T-helper 17 cell (primary cell): ENCODE measurements around the gene SRCIN1. TPM values are rescaled to one million over a fixed set of nuclear protein-coding genes. Genes with fewer than 3 reads are reported as not detected.
"Not testable (repeated sequence)": the region's sequence is repeated elsewhere in the genome, so short reads cannot be mapped to it uniquely, and the experiment has no call there.

Source experiments
- ATAC-seq: fragments of 150-1000 bp; cut with Tn5 transposase; 2 replicates; pipeline ENCODE4 v1.10.0; 2021; ENCODE audit warnings: mild to moderate bottlenecking, moderate library complexity
- DNase-seq, 3 donors: peaks; one replicate each; pipeline versions ENCODE4 v3.0.0 to v3.0.0-alpha.2; 2020 to 2021
- H3K9me3 ChIP-seq: one replicate; pipeline ENCODE4 v1.7.0; 2013; ENCODE audit warnings: low read length, mild to moderate bottlenecking; ENCODE audit not compliant: control insufficient read depth, poor library complexity, severe bottlenecking
- H3K27ac Mint-ChIP-seq: one replicate; pipeline ENCODE4 v1.8.0; 2022; ENCODE audit warnings: mild to moderate bottlenecking, moderate library complexity, mixed read lengths
- H3K27me3 Mint-ChIP-seq: one replicate; pipeline ENCODE4 v1.8.0; 2022; ENCODE audit warnings: mixed read lengths
- H3K36me3 Mint-ChIP-seq: one replicate; pipeline ENCODE4 v1.8.0; 2022; ENCODE audit warnings: low read depth, mixed read lengths
- H3K4me1 Mint-ChIP-seq: one replicate; pipeline ENCODE4 v1.8.0; 2022; ENCODE audit warnings: mild to moderate bottlenecking, mixed read lengths
- H3K4me3 Mint-ChIP-seq: one replicate; pipeline ENCODE4 v1.8.0; 2022; ENCODE audit warnings: mild to moderate bottlenecking, moderate library complexity, mixed read lengths
- total RNA-seq, 4 donors: library from RNA in 2 of 4; stranded (reverse) in 2 of 4; gene quantifications; one replicate each; pipeline ENCODE4 v1.2.3 and lab custom pipeline; 2022 to 2026

The SRCIN1 gene
- total RNA-seq, 2 donors from 2014 or later: 0.26 to 0.52 TPM

DNA sequence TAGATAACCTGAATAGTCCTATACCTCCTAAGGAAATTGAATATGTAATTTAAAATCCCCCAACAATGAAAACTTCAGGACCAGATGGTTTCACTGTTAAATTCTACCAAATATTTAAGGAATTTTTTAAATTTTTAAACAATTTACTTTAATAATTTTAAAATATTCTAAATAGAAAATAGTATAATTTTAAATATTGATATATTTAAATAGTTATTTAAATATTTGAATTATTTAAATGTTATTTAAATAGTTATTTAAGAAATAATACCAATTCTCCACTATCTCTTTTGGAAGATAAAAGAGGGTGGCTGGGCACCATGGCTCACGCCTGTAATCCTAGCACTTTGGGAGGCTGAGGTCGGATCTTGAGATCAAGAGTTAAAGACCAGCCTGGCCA, 104.0 kb downstream of the SRCIN1 start:
- not testable (repeated sequence) for H3K4me1 Mint-ChIP-seq, H3K27ac Mint-ChIP-seq, H3K27me3 Mint-ChIP-seq, ATAC-seq, H3K36me3 Mint-ChIP-seq, H3K9me3 ChIP-seq, DNase-seq, H3K4me3 Mint-ChIP-seq

GRCh38 chr17:38499230-38499629, 106.5 kb downstream of the SRCIN1 start:
- not testable (repeated sequence) for DNase-seq, H3K36me3 Mint-ChIP-seq, H3K4me3 Mint-ChIP-seq, H3K27me3 Mint-ChIP-seq, ATAC-seq, H3K9me3 ChIP-seq, H3K4me1 Mint-ChIP-seq, H3K27ac Mint-ChIP-seq

DNA sequence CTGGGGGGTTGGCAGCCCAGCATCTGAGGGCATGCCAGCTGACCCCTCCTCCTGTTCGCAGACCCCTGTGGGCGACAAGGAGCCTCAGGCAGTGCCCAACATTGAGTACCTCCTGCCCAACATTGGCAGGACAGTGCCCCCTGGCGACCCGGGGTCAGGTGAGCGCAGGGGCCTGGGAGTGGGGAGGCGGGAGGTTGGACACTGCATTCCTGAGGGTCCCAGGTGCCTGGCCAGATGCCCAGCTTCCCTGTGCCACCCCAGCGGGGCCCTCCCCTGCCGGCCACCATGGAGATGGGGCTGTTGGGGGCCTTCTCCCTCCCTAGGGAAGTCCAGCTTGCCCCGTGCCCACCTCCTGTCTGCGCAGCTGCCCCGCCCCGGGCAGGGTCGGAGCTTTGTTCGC, 107.4 kb downstream of the SRCIN1 start:
- no peak overlapping the region for H3K4me3 Mint-ChIP-seq
- ATAC-seq: no peak
- H3K27me3 Mint-ChIP-seq: peaks cover 8% of the 10 kb centered on the region
- H3K4me1 Mint-ChIP-seq: peaks cover 2% of the 10 kb centered on the region
- no peak overlapping the region for H3K27ac Mint-ChIP-seq
- no peak for DNase-seq
- no peaks in the 10 kb centered on the region for H3K9me3 ChIP-seq
- no peaks in the 10 kb centered on the region for H3K36me3 Mint-ChIP-seq

DNA sequence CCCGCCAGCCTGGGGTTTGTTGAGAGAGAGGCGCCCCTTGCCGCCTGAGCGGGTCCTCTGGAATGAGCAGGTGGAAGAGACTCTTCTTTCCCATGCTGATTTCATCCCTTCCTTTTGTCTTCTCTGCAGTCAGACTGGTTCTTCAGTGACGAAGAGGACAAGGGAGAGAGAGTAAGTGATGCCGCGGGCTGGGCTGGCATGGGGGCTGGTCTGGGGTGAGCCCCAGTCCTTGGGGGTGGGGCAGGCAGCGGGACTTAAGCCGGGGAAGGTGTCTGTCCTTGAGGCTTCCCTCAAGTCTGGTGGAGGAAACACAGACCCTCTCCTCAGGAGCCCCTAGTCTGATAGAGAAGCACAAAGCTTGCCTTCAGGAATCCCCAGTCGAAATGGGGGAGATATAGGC, 108.1 kb downstream of the SRCIN1 start:
- H3K4me1 Mint-ChIP-seq, H3K27ac Mint-ChIP-seq, ATAC-seq: not testable (repeated sequence)

DNA sequence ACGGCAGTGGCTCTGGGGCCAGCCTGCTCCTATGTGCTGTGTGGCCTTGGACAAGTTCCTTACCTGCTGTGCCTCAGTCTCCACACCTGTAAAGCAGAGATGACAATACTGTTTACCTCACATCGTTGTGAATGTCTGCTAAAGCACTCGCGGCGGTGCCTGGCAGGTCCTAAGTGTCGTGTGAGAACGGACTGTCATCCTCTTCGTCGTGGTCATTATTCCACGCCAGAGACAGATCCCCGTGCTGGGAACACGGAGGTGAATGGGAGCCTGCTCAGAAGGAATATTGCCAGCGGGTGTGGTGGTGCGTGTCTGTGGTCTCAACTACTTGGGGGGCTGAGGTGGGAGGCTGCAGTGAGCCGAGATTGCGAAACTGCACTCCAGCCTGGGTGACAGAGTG, 111.6 kb downstream of the SRCIN1 start:
- not testable (repeated sequence) for H3K9me3 ChIP-seq, H3K4me3 Mint-ChIP-seq, DNase-seq, H3K27ac Mint-ChIP-seq, H3K27me3 Mint-ChIP-seq, H3K4me1 Mint-ChIP-seq, ATAC-seq, H3K36me3 Mint-ChIP-seq

More for the DNA sequence above, 108.1 kb downstream of the SRCIN1 start:
- DNase-seq, H3K9me3 ChIP-seq, H3K36me3 Mint-ChIP-seq, H3K27me3 Mint-ChIP-seq, H3K4me3 Mint-ChIP-seq: not testable (repeated sequence)

- H3K4me1 Mint-ChIP-seq, H3K27me3 Mint-ChIP-seq, H3K27ac Mint-ChIP-seq, H3K36me3 Mint-ChIP-seq, H3K9me3 ChIP-seq, H3K4me3 Mint-ChIP-seq: not testable (repeated sequence)
- ATAC-seq (peak; percentile 88), DNase-seq (peak; percentile 72 to 89 (median 74))
These were observed 113.4 kb downstream of the SRCIN1 start for GRCh38 chr17:38492067-38493040.

- H3K4me3 Mint-ChIP-seq, H3K27ac Mint-ChIP-seq, H3K36me3 Mint-ChIP-seq, ATAC-seq, H3K9me3 ChIP-seq, DNase-seq, H3K27me3 Mint-ChIP-seq, H3K4me1 Mint-ChIP-seq: not testable (repeated sequence)
These were observed 114.2 kb downstream of the SRCIN1 start for GRCh38 chr17:38491346-38492066.

DNA sequence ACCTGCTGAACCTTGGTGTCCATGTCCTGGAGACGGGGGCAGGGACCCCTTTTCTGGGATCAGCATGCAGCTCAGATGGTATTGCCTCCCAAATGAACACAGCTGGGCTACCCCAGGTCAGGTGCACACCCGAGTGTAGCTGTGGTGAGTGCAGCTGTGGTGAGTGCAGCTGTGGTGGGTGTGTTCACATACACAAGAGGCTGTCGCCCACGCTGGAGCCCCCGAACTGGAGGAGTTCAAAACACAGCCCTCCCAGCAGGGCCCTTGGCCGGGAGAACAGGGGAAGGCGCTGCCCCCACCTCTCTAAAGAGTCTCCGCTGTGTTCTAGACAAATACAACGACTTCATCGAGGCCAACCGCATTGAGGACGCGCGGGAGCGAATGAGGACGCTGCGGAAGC, 116.0 kb downstream of the SRCIN1 start:
- H3K9me3 ChIP-seq, H3K27me3 Mint-ChIP-seq, H3K4me3 Mint-ChIP-seq, H3K36me3 Mint-ChIP-seq, ATAC-seq, DNase-seq: not testable (repeated sequence)
- Mint-ChIP-seq H3K4me1 (peaks cover 12% of the 10 kb centered on the region), H3K27ac (peak overlapping the region; percentile 45)

- Mint-ChIP-seq H3K4me3 (peak overlapping the region; percentile 83), H3K27ac (peak overlapping the region; percentile 70)
- DNase-seq, H3K9me3 ChIP-seq, H3K36me3 Mint-ChIP-seq, H3K27me3 Mint-ChIP-seq, H3K4me1 Mint-ChIP-seq: not testable (repeated sequence)
- peak; percentile 69 for ATAC-seq
These were observed 120.0 kb downstream of the SRCIN1 start for GRCh38 chr17:38485681-38486298.

DNA sequence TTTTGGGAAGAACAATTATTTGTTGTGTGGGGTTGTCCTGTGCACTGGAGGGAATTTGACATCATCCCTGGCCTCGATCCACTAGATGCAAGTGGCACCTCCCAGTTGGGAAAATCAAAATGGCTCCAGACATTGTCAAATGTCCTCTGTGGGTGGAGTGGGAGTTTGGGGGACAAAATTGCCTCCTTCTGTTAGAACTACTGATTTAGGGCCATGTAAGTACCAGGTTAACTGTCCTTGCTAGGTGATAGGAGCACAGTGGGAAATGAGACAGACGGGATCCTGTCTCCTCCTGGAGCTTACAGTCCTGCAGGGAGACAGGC, 120.6 kb downstream of the SRCIN1 start:
- H3K9me3 ChIP-seq: no peaks in the 10 kb centered on the region
- H3K4me3 Mint-ChIP-seq: peak overlapping the region; percentile 83
- H3K36me3 Mint-ChIP-seq: no peaks in the 10 kb centered on the region
- H3K27ac Mint-ChIP-seq: peak overlapping the region; percentile 70
- DNase-seq: no peak
- no peaks in the 10 kb centered on the region for H3K27me3 Mint-ChIP-seq
- ATAC-seq: no peak
- peaks cover 9% of the 10 kb centered on the region for H3K4me1 Mint-ChIP-seq

DNA sequence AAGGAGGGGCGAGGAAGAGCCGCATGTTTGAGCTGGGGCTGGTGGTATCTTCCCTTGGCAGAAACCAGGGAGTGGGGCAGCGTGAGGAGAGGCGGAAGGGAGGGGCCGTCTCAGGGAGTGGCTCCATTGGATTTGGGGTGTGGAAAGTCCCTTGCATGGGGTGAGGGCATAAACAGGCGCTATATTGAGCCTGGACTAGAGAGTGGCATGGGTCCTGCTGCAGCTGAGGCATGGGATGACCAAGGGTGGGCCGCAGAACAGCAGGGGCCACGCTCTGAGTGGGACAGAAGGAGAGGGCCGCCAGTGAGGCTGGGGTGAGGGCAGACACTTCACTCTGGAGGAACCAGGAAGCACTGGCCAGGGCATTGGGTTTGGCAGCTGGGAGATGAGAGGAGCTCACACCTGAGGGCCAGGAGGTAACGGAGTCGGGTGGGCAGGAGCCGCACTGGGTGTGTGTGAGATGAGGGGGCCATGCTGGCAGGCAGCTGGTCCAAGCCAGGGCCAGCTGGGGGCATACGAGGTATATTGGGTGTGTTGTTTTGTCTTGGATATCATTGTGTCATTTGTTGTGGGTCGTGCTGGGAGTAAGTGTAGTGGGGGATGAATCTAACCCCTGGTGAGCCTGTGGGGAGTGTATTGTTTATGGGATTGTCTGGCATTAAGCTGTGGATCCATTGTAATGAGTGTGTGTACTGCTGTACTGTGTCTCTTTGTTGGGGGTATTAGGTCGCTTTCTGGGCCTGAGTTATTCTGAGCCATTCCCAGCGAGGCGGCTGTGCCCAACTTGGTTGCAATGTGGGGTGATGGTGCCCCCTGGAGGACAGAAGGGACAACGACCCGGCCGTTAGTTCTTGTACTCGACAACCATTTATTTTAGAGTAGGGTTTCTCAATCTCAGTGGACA, 121.3 kb downstream of the SRCIN1 start:
- ATAC-seq: peak; percentile 72
- H3K4me1 Mint-ChIP-seq, H3K36me3 Mint-ChIP-seq, H3K27me3 Mint-ChIP-seq, H3K9me3 ChIP-seq: not testable (repeated sequence)
- Mint-ChIP-seq H3K4me3 (peak overlapping the region; percentile 83), H3K27ac (peak overlapping the region; percentile 70)
- peak in 2 of 3 donors; percentile 27 to 41 for DNase-seq

GRCh38 chr17:38482700-38483043, 123.1 kb downstream of the SRCIN1 start:
- not testable (repeated sequence) for ATAC-seq, H3K36me3 Mint-ChIP-seq

More at GRCh38 chr17:38482700-38483043, 123.1 kb downstream of the SRCIN1 start:
- not testable (repeated sequence) for H3K9me3 ChIP-seq, H3K27ac Mint-ChIP-seq, H3K27me3 Mint-ChIP-seq, DNase-seq, H3K4me3 Mint-ChIP-seq, H3K4me1 Mint-ChIP-seq
